Measurements from ENCODE around the gene CSTF1.

DNA sequence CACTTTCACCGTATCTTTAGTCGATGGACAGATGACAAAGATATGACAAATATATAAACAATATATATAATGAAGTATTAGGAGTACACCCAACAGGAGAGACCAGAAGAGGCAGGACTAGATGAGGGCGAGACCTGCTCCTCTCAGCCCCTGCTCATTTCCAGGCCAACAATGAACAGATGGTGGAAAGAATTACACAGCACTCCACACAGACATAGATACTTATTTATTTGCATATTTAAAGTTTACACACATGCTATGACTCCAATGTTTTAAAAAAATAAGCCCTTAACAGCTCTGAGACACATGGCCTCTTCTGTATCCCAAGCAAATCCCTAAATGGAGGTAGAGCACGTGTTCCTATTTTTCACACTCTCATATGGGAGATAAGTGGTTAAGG, 23.3 kb upstream of the CSTF1 start:
- TF ChIP-seq POLR2A (IDR thresholded peaks at IDR 0.05; ENCODE audit: borderline replicate concordance, extremely low read depth, insufficient read depth, insufficient read length) (no peak), EZH2 (IDR thresholded peaks at IDR 0.05) (no peak), POLR2AphosphoS5 (IDR thresholded peaks at IDR 0.05; ENCODE audit: low read depth, low read length) (no peak), EZH2phosphoT487 (IDR thresholded peaks at IDR 0.05; ENCODE audit: borderline replicate concordance) (no peak), SIN3A (IDR thresholded peaks at IDR 0.05; ENCODE audit: low read depth) (no peak), JUND (IDR thresholded peaks at IDR 0.05) (no peak), ZNF274 (IDR thresholded peaks at IDR 0.05; ENCODE audit: low read depth, low read length) (no peak), RAD21 (IDR thresholded peaks at IDR 0.05; ENCODE audit: low read depth) (no peak)
- TF ChIP-seq, protein P1, sequence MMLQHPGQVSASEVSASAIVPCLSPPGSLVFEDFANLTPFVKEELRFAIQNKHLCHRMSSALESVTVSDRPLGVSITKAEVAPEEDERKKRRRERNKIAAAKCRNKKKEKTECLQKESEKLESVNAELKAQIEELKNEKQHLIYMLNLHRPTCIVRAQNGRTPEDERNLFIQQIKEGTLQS (IDR thresholded peaks at IDR 0.05), result no peak
- TF ChIP-seq, protein P2, sequence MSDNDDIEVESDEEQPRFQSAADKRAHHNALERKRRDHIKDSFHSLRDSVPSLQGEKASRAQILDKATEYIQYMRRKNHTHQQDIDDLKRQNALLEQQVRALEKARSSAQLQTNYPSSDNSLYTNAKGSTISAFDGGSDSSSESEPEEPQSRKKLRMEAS (IDR thresholded peaks at IDR 0.05), result no peak
- TF ChIP-seq, protein P3, sequence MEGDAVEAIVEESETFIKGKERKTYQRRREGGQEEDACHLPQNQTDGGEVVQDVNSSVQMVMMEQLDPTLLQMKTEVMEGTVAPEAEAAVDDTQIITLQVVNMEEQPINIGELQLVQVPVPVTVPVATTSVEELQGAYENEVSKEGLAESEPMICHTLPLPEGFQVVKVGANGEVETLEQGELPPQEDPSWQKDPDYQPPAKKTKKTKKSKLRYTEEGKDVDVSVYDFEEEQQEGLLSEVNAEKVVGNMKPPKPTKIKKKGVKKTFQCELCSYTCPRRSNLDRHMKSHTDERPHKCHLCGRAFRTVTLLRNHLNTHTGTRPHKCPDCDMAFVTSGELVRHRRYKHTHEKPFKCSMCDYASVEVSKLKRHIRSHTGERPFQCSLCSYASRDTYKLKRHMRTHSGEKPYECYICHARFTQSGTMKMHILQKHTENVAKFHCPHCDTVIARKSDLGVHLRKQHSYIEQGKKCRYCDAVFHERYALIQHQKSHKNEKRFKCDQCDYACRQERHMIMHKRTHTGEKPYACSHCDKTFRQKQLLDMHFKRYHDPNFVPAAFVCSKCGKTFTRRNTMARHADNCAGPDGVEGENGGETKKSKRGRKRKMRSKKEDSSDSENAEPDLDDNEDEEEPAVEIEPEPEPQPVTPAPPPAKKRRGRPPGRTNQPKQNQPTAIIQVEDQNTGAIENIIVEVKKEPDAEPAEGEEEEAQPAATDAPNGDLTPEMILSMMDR (IDR thresholded peaks at IDR 0.05 in 2 of 3, conservative IDR thresholded peaks at IDR 0.05 in 1 of 3; ENCODE audit: borderline replicate concordance in 1 of 3, insufficient read depth in 1 of 3, low read depth in 2 of 3, low read length in 2 of 3), result no peak
- TF ChIP-seq, protein P4, sequence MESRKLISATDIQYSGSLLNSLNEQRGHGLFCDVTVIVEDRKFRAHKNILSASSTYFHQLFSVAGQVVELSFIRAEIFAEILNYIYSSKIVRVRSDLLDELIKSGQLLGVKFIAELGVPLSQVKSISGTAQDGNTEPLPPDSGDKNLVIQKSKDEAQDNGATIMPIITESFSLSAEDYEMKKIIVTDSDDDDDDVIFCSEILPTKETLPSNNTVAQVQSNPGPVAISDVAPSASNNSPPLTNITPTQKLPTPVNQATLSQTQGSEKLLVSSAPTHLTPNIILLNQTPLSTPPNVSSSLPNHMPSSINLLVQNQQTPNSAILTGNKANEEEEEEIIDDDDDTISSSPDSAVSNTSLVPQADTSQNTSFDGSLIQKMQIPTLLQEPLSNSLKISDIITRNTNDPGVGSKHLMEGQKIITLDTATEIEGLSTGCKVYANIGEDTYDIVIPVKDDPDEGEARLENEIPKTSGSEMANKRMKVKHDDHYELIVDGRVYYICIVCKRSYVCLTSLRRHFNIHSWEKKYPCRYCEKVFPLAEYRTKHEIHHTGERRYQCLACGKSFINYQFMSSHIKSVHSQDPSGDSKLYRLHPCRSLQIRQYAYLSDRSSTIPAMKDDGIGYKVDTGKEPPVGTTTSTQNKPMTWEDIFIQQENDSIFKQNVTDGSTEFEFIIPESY (IDR thresholded peaks at IDR 0.05; ENCODE audit: extremely low read depth, insufficient replicate concordance, low read length), result no peak
- TF ChIP-seq, protein P5, sequence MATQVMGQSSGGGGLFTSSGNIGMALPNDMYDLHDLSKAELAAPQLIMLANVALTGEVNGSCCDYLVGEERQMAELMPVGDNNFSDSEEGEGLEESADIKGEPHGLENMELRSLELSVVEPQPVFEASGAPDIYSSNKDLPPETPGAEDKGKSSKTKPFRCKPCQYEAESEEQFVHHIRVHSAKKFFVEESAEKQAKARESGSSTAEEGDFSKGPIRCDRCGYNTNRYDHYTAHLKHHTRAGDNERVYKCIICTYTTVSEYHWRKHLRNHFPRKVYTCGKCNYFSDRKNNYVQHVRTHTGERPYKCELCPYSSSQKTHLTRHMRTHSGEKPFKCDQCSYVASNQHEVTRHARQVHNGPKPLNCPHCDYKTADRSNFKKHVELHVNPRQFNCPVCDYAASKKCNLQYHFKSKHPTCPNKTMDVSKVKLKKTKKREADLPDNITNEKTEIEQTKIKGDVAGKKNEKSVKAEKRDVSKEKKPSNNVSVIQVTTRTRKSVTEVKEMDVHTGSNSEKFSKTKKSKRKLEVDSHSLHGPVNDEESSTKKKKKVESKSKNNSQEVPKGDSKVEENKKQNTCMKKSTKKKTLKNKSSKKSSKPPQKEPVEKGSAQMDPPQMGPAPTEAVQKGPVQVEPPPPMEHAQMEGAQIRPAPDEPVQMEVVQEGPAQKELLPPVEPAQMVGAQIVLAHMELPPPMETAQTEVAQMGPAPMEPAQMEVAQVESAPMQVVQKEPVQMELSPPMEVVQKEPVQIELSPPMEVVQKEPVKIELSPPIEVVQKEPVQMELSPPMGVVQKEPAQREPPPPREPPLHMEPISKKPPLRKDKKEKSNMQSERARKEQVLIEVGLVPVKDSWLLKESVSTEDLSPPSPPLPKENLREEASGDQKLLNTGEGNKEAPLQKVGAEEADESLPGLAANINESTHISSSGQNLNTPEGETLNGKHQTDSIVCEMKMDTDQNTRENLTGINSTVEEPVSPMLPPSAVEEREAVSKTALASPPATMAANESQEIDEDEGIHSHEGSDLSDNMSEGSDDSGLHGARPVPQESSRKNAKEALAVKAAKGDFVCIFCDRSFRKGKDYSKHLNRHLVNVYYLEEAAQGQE (IDR thresholded peaks at IDR 0.05; ENCODE audit: low read depth), result no peak
